IMR-90 (cell line): Measurements from ENCODE around the gene SLC39A3.

ENCODE experiments used
- CHD1 ChIP-seq: IDR thresholded peaks from 2 replicates; pipeline ENCODE4 v1.6.1; 2012; ENCODE audit warnings: low read depth, low read length, improper control_type of control experiment
- POLR2A ChIP-seq: IDR thresholded peaks from 2 replicates; pipeline ENCODE4 v1.6.1; 2012; ENCODE audit warnings: mild to moderate bottlenecking, low read depth, low read length
- RCOR1 ChIP-seq: IDR thresholded peaks from 2 replicates; pipeline ENCODE4 v1.6.1; 2012; ENCODE audit warnings: mild to moderate bottlenecking, low read length, improper control_type of control experiment; ENCODE audit not compliant: insufficient replicate concordance
- SMC3 ChIP-seq: fragments of 150-350 bp; IDR thresholded peaks from 2 replicates; pipeline ENCODE4 v1.6.1; 2016; ENCODE audit warnings: low read depth, mild to moderate bottlenecking, antibody characterized with exemption, low read length, moderate library complexity
- TF ChIP-seq, protein P1 (sequence below): conservative IDR thresholded peaks from 2 replicates; pipeline ENCODE4 v1.5.1; 2012; ENCODE audit warnings: mild to moderate bottlenecking, low read depth, low read length, improper control_type of control experiment

DNA sequence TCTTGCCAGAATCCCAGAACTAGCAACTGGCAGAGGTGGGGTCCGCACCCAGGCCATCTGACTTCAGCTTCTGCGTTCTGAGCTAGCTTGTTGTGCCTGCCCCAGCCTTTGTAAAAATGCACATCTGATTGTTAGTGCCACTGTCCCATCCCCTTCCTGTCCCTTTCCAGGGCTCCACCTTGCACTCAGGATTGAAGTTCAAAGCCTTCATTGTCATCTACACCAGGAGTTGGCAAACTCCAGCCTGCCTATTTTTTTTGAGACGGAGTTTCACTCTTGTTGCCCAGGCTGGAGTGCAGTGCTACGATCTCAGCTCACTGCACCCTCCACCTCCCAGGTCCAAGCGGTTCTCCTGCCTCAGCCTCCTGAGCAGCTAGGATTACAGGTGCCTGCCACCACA lies 48.4 kb upstream of the SLC39A3 start:
- TF ChIP-seq CHD1 (no peak), SMC3 (no peak), POLR2A (no peak), RCOR1 (no peak)
- TF ChIP-seq, protein P1, sequence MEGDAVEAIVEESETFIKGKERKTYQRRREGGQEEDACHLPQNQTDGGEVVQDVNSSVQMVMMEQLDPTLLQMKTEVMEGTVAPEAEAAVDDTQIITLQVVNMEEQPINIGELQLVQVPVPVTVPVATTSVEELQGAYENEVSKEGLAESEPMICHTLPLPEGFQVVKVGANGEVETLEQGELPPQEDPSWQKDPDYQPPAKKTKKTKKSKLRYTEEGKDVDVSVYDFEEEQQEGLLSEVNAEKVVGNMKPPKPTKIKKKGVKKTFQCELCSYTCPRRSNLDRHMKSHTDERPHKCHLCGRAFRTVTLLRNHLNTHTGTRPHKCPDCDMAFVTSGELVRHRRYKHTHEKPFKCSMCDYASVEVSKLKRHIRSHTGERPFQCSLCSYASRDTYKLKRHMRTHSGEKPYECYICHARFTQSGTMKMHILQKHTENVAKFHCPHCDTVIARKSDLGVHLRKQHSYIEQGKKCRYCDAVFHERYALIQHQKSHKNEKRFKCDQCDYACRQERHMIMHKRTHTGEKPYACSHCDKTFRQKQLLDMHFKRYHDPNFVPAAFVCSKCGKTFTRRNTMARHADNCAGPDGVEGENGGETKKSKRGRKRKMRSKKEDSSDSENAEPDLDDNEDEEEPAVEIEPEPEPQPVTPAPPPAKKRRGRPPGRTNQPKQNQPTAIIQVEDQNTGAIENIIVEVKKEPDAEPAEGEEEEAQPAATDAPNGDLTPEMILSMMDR, result no peak
